ENCODE measurements around the gene RLN3.

- TF ChIP-seq CTCF (conservative IDR thresholded peaks at IDR 0.05; ENCODE audit: low read depth, low read length): no peak
- no peak for TF ChIP-seq EZH2 (IDR thresholded peaks at IDR 0.05; ENCODE audit: borderline replicate concordance, low read depth, low read length, poor library complexity, severe bottlenecking)
Observed at GRCh38 chr19:14004619-14005348, 23.2 kb upstream of the RLN3 start.

Measured in A673 (cell line).